ENCODE results near the gene MGRN1.
A peak's percentile ranks its signal among the peaks of the same experiment; 100 is the strongest.

The MGRN1 gene

GRCh38 chr16:4654964-4655590 lies 30.5 kb downstream of the MGRN1 start:
- DNase-seq = no peak

GRCh38 chr16:4655801-4656200 lies 31.2 kb downstream of the MGRN1 start:
- no peak for DNase-seq

GRCh38 chr16:4656221-4656620 lies 31.6 kb downstream of the MGRN1 start:
- no peak for DNase-seq

- no peak for DNase-seq
Observed at GRCh38 chr16:4656695-4657686, 32.4 kb downstream of the MGRN1 start.

- DNase-seq = no peak
Observed at GRCh38 chr16:4659363-4660353, 35.0 kb downstream of the MGRN1 start.

GRCh38 chr16:4660454-4661007 lies 35.9 kb downstream of the MGRN1 start:
- no peak for DNase-seq

- DNase-seq = peak in 1 of 2 experiments; percentile 37
Observed at GRCh38 chr16:4661661-4662060, 37.0 kb downstream of the MGRN1 start.

- DNase-seq = no peak
Observed at GRCh38 chr16:4663465-4663776, 38.8 kb downstream of the MGRN1 start.

- no peak for DNase-seq
Observed at GRCh38 chr16:4663777-4664465, 39.3 kb downstream of the MGRN1 start.

- no peak for DNase-seq
Observed at GRCh38 chr16:4664538-4665418, 40.2 kb downstream of the MGRN1 start.

- no peak for DNase-seq
Observed at GRCh38 chr16:4666537-4667202, 42.0 kb downstream of the MGRN1 start.

GRCh38 chr16:4667203-4667963 lies 42.8 kb downstream of the MGRN1 start:
- DNase-seq = no peak

- no peak for DNase-seq
Observed at GRCh38 chr16:4668313-4668960, 43.8 kb downstream of the MGRN1 start.

- no peak for DNase-seq
Observed at GRCh38 chr16:4673387-4674046, 48.9 kb downstream of the MGRN1 start.

GRCh38 chr16:4674926-4675530 lies 50.4 kb downstream of the MGRN1 start:
- no peak for DNase-seq

- DNase-seq = no peak
Observed at GRCh38 chr16:4675864-4676786, 51.5 kb downstream of the MGRN1 start.

GRCh38 chr16:4676831-4677230 lies 52.2 kb downstream of the MGRN1 start:
- no peak for DNase-seq
